T-helper 1 cell (primary cell): ENCODE measurements around the gene NMT1.

Experiments
- DNase-seq, 5 donors: peaks; one replicate each; pipeline ENCODE4 v3.0.0-alpha.2; 2012 to 2020

The NMT1 gene

GRCh38 chr17:45137561-45138305 is 76.6 kb downstream of the NMT1 start:
- no peak for DNase-seq

- DNase-seq: no peak
Measured at GRCh38 chr17:45138911-45139532, 77.9 kb downstream of the NMT1 start.

GRCh38 chr17:45139533-45139920 is 78.4 kb downstream of the NMT1 start:
- no peak for DNase-seq

- no peak for DNase-seq
Measured at GRCh38 chr17:45143094-45143670, 82.1 kb downstream of the NMT1 start.

DNA sequence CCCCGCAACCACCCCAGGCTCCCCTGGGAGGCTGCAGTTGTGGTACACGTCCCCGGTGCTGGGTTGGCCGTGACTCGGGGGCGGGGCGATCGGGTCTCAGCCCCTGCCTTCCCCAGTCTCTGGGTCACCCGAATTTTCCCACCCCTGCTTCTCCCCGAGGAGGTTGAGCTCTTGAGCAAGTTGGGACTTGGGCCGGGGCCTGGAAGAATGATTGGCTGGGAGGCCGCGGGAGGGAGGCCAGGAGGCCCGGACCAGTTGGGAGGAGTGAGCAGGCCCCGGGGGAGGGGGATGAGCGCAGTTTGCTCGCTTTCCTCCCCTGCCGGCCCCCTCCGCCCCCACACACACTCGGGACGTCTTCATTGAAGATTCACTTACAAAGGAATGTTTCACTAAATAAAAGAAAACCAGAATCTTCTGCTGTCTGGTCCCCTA is 82.7 kb downstream of the NMT1 start:
- DNase-seq: no peak

- peak in 1 of 5 donors; percentile 33 for DNase-seq
Measured at GRCh38 chr17:45144199-45145034, 83.3 kb downstream of the NMT1 start.

DNA sequence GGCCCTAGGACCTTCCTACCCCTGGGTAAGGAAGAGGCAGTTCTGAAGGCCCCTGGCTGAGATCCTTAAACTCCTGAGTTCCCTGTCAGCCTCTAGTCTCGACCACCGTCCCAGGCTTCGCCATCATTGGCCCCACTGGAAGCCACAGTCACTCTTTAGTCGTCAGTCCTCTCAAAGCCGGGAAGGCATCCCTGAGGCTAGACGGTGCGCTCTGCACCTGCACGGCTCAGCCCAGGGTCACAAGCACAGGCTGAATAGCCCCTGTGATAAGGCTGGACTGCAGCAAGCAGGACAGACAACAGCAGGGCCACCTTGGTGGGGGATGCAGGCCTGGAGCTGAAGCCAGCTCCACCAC is 83.9 kb downstream of the NMT1 start:
- DNase-seq: no peak

GRCh38 chr17:45146166-45146565 is 85.0 kb downstream of the NMT1 start:
- DNase-seq: no peak

DNA sequence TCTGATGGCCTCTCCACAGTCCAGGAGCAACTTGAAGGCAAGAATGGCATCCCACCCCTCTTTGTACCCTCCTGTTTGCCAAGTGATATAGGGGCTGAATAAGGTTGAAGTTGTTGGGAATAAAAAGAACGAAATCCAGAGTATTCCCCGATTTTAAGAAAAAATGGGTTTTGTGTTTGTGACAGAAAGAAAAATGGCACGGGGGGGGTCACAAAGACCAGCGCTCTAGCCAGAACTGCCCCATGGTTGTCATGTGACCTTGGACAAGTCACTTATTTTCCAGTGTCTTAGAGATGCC is 85.4 kb downstream of the NMT1 start:
- no peak for DNase-seq

- peak in 3 of 5 donors; percentile 44 to 66 (median 64) for DNase-seq
Measured at GRCh38 chr17:45146890-45147580, 85.9 kb downstream of the NMT1 start.

- DNase-seq: peak; percentile 50 to 93 (median 66)
Measured at GRCh38 chr17:45147581-45148182, 86.6 kb downstream of the NMT1 start.

DNA sequence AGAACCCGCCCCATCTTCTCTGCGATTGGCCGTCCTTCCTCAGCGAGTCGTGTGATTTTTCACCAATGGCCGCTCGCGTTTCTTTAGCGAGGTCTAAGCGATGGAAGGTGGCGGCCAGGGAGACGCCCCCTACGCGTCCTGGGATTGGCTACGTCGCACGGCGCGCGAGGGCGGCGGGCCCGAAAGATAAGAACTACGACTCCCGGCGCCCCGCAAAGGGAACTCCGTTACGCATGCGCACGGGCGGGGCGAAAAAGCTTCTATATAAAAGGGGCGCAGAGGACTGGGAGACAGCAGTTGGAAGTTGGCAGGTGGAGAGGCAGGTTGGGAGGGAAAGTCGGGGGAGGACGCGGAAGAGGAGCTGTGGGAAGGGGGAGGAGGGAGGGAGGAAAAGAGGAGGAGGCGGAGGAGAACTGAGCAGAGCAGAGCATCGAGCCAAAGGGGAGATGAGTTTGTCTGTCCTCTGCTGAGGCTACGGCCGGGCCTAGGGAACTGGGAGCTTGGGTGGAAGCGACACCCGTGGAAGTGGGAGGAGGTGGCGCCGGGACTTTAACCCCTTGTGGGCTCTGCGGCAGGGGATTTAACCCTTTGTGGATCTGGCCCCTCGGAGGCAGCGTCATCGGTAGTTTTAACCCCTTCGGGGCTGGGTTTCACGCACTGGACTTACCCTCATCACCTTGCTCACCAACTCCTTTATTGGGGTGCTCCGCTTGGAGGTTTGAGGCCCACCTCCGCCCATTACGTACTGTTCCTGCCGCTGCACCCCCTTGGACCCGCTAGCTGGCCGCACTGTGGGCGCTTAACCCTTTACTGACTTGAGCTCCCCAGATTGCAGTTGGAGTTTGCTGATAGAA is 87.3 kb downstream of the NMT1 start, which contains the start of gene HEXIM1:
HEXIM1 (plus strand) TSS at position 293 of the 854 bp plus-strand sequence. CDS start 716 bp downstream, outside the sequence.
- peak; percentile 98 to 100 (median 98) for DNase-seq

- DNase-seq: peak; percentile 47 to 78 (median 65)
Measured at GRCh38 chr17:45149037-45149668, 88.0 kb downstream of the NMT1 start.

DNA sequence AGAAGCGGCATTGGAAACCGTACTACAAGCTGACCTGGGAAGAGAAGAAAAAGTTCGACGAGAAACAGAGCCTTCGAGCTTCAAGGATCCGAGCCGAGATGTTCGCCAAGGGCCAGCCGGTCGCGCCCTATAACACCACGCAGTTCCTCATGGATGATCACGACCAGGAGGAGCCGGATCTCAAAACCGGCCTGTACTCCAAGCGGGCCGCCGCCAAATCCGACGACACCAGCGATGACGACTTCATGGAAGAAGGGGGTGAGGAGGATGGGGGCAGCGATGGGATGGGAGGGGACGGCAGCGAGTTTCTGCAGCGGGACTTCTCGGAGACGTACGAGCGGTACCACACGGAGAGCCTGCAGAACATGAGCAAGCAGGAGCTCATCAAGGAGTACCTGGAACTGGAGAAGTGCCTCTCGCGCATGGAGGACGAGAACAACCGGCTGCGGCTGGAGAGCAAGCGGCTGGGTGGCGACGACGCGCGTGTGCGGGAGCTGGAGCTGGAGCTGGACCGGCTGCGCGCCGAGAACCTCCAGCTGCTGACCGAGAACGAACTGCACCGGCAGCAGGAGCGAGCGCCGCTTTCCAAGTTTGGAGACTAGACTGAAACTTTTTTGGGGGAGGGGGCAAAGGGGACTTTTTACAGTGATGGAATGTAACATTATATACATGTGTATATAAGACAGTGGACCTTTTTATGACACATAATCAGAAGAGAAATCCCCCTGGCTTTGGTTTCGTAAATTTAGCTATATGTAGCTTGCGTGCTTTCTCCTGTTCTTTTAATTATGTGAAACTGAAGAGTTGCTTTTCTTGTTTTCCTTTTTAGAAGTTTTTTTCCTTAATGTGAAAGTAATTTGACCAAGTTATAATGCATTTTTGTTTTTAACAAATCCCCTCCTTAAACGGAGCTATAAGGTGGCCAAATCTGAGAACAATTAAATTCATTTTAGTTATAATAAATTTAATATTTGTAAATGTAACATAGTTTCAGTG is 88.8 kb downstream of the NMT1 start:
- peak in 2 of 5 donors; percentile 35 to 55 for DNase-seq

DNA sequence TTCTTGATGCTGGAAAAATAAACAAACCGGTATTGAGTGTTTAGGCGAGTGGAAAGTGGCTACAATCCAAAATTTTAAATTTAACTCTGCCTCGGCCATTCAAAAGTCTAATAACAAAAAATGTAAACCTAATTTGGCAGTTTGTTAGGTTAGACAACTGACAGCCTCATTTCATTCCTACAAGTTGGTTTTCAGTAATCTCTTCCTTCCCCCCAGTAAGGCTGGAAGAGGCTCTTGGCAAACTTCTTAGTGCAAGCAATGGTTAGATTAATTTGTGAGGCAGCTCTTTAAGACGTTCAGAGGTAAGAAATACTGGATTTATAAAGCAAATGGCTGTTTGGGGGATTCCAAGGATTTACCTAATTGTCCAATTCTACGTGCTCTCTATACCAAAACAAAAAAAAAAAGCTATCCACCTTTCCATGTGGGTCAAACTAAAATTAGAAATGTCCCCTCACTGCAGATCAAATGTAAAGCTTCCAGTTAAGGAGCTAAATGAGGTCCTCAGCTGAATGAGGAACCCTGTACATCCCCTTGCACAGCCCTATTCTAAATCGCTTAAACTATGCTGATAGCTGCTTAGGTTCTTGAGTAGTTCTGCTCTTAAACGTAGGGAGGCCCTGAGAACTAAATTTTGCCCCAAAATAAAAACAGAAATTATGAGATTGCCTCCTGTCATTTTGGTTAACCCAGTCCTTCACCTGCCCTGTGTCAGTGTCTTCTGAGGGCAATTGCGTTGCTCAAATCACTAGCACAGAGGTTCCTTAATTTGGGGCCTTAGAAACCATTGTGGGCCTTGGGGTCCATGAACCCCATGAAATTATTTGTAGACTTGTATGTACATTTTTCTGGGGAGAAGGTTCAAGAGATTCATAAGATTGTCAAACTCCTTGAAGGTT is 90.0 kb downstream of the NMT1 start:
- DNase-seq: no peak

GRCh38 chr17:45155029-45155428 is 93.9 kb downstream of the NMT1 start:
- no peak for DNase-seq

DNA sequence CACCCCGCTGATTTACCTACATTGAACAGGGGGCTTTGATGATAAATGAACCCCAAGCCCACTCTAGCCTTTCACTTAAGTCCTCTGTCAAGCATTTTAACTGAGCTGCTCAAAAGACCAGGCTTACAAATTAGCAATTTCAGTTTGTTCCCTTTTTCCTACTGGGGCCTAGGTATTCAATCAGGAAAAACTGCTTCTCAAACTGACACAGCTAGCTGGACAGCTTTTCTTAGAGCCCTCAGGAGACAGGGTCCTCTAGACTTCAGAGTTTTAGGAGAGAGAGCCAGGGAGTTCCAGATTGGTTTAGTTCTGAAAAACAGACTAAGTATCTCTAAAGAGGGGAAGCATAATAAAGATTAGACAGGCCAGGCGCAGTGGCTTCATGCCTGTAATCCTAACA is 94.4 kb downstream of the NMT1 start:
- DNase-seq: no peak

GRCh38 chr17:45156242-45156641 is 95.1 kb downstream of the NMT1 start:
- no peak for DNase-seq
